NB4 (cell line): ENCODE measurements around the gene SMIM24.
"Not testable (repeated sequence)": the region's sequence is repeated elsewhere in the genome, so short reads cannot be mapped to it uniquely, and the experiment has no call there.

Experiments used
- DNase-seq: peaks from one replicate; pipeline ENCODE4 v3.0.0; 2010; ENCODE audit warnings: low read depth
- H3K4me3 ChIP-seq: one replicate; pipeline ENCODE4 v1.5.1; 2011; ENCODE audit warnings: mild to moderate bottlenecking, low read depth, low read length, moderate library complexity
- CTCF ChIP-seq: IDR thresholded peaks from one replicate; pipeline ENCODE4 v1.5.1; 2012; ENCODE audit warnings: low read depth, low read length
- MAX ChIP-seq: IDR thresholded peaks from 2 replicates; pipeline ENCODE4 v1.6.1; 2011; ENCODE audit warnings: low read depth, low read length
- MYC ChIP-seq: IDR thresholded peaks from 2 replicates; pipeline ENCODE4 v1.6.1; 2011; ENCODE audit warnings: low read depth, low read length
- POLR2A ChIP-seq: IDR thresholded peaks from 2 replicates; pipeline ENCODE4 v1.6.1; 2011; ENCODE audit warnings: mild to moderate bottlenecking; ENCODE audit not compliant: insufficient read length; ENCODE audit errors: extremely low read depth

SMIM24 gene

DNA sequence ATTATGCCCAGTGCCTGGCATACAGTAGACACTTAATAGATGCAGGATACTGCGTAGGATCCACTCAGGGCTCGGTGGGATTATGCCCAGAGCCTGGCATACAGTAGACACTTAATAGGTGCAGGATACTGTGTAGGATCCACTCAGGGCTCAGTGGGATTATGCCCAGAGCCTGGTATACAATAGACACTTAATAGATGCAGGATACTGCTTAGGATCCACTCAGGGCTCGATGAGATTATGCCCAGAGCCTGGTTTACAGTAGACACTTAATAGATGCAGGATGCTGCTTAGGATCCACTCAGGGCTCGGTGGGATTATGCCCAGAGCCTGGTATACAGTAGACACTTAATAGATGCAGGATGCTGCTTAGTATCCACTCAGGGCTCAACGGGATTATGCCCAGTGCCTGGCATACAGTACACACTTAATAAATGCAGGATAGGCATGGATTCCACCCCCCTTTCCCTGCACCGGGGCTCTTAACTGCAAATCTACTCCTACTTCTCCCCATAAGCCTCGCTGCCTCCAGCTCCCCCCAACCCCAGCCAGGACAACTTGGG, 24.9 kb downstream of the SMIM24 start:
- DNase-seq, result no peak
- TF ChIP-seq CTCF (no peak), MYC (no peak), MAX (no peak), POLR2A (no peak)
- H3K4me3 ChIP-seq, result no peak overlapping the region

- H3K4me3 ChIP-seq, result no peak overlapping the region
- TF ChIP-seq MYC (no peak), CTCF (no peak), MAX (no peak)
- no peak for DNase-seq
Observed at GRCh38 chr19:3454656-3455392, 25.5 kb downstream of the SMIM24 start.

GRCh38 chr19:3453840-3454239, 26.5 kb downstream of the SMIM24 start:
- no peak for TF ChIP-seq MAX
- TF ChIP-seq CTCF, result no peak
- no peak for TF ChIP-seq POLR2A
- TF ChIP-seq MYC, result no peak
- DNase-seq, result no peak

GRCh38 chr19:3452942-3453214, 27.4 kb downstream of the SMIM24 start:
- DNase-seq, result not testable (repeated sequence)

More at GRCh38 chr19:3453840-3454239, 26.5 kb downstream of the SMIM24 start:
- H3K4me3 ChIP-seq, result no peak overlapping the region

DNA sequence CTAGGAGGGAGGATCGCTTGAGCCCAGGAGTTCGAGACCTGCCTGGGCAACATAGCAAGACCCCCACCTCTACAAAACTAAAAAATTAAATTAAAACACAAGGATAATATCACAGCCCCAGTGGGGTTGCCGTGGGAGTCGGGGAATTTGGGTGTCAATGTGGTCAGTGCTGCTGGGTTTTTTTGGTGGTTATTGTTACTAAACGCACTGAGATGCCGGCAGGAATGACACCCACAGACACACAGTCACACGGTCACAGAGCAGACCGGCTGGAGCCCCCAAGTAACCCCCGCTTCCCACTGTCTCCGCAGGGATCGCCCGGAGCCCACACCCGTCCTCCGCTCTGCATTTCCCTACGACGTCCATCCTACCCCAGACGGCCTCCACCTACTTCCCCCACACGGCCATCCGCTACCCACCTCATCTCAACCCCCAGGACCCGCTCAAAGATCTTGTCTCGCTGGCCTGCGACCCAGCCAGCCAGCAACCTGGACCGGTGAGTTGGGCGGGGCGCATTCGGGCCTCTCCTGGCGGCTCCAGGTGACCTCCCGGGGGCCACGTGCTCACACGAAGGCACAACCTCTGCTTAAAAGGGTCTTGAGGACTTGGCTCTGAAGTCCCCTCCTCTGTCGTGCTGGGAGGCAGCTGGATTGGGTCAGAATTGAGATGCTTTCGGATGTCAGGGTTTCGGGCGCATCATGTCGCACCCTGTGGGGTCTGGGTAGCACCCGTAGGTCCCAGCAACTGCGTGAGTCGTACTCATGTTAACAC, 28.0 kb downstream of the SMIM24 start:
- TF ChIP-seq MYC (no peak), POLR2A (no peak), MAX (no peak), CTCF (no peak)
- H3K4me3 ChIP-seq, result no peak overlapping the region
- no peak for DNase-seq

More at GRCh38 chr19:3452942-3453214, 27.4 kb downstream of the SMIM24 start:
- H3K4me3 ChIP-seq, result not testable (repeated sequence)

- TF ChIP-seq MYC, result no peak
- TF ChIP-seq POLR2A, result no peak
- TF ChIP-seq MAX, result no peak
- no peak for TF ChIP-seq CTCF
- no peak for DNase-seq
- H3K4me3 ChIP-seq, result no peak overlapping the region
Observed at GRCh38 chr19:3451451-3451866, 28.9 kb downstream of the SMIM24 start.
